AG10803 (cell line): ENCODE results near the gene RAPGEF1.

Experiments used
- DNase-seq: peaks from one replicate; pipeline ENCODE4 v3.0.0; 2010; ENCODE audit warnings: low read depth
- H3K4me3 ChIP-seq: 2 replicates; pipeline ENCODE4 v1.5.1; 2011; ENCODE audit warnings: mild to moderate bottlenecking, low read length, control low read depth
- CTCF ChIP-seq: conservative IDR thresholded peaks from 2 replicates; pipeline ENCODE4 v1.5.1; 2011; ENCODE audit warnings: mild to moderate bottlenecking, low read length, control low read depth, inconsistent platforms

The RAPGEF1 gene

GRCh38 chr9:131609099-131609830 lies 130.6 kb downstream of the RAPGEF1 start:
- H3K4me3 ChIP-seq, result peak overlapping the region; percentile 27; the same call in 1 of the 2 replicates
- DNase-seq, result peak; percentile 69
- no peak for TF ChIP-seq CTCF

- H3K4me3 ChIP-seq, result peak overlapping the region; percentile 43
- TF ChIP-seq CTCF, result no peak
- DNase-seq, result peak; percentile 87
Measured at GRCh38 chr9:131608493-131609037, 131.3 kb downstream of the RAPGEF1 start.

GRCh38 chr9:131607591-131607990 lies 132.3 kb downstream of the RAPGEF1 start:
- no peak overlapping the region for H3K4me3 ChIP-seq
- no peak for TF ChIP-seq CTCF
- DNase-seq, result no peak

- DNase-seq, result no peak
- TF ChIP-seq CTCF, result no peak
- no peak overlapping the region for H3K4me3 ChIP-seq
Measured at GRCh38 chr9:131606896-131607567, 132.8 kb downstream of the RAPGEF1 start.

GRCh38 chr9:131605770-131606590 lies 133.9 kb downstream of the RAPGEF1 start:
- no peak for TF ChIP-seq CTCF
- no peak for DNase-seq

GRCh38 chr9:131603711-131604439 lies 136.0 kb downstream of the RAPGEF1 start:
- no peak for TF ChIP-seq CTCF
- DNase-seq, result no peak
- no peak overlapping the region for H3K4me3 ChIP-seq

More at GRCh38 chr9:131605770-131606590, 133.9 kb downstream of the RAPGEF1 start:
- H3K4me3 ChIP-seq, result no peak overlapping the region
